ENCODE results near the gene PEX11G.
A peak's percentile ranks its signal among the peaks of the same experiment; 100 is the strongest.

DNA sequence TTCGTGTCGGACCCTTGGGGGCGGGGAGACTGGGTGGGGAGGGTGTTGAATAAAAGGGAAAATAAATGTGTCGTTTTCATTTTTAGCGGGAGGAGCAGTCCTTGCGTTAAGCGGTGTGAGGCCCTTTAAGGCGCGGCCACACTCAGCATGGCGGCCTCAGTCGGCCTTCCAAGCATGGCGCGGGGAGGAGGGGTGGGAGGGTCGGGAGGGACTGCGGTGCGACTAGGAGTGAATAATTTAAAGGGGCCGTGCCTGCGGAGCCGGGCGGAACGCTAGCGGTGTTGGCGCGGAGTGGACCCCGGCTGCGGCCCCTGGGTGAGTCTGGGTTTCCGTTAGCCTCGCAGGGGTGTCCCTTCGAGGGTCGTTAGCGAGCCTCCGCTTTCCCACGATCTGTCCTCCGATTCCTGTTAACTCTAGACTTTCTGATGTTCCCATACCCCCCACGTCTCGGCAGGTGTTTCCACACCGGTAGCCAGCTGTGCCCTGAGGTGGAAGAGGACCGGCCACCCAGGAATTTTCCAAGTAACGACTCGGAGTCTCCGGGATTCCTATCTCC, 45.2 kb upstream of the PEX11G start:
- TF ChIP-seq ZNF219 (CRISPR knock-in tag; IDR thresholded peaks at IDR 0.05; ENCODE audit: borderline replicate concordance) (no peak), KAT7 (CRISPR knock-in tag; IDR thresholded peaks at IDR 0.05; ENCODE audit: borderline replicate concordance) (no peak), JUN (CRISPR knock-in tag; IDR thresholded peaks at IDR 0.05) (no peak), SP1 (CRISPR knock-in tag; conservative IDR thresholded peaks at IDR 0.05) (0 out of 2 replicates have a peak, but pooled peaks have one; percentile 23), ZNF232 (CRISPR knock-in tag; IDR thresholded peaks at IDR 0.05) (no peak), TEAD4 (CRISPR knock-in tag; IDR thresholded peaks at IDR 0.05) (no peak), OVOL2 (CRISPR knock-in tag; IDR thresholded peaks at IDR 0.05; ENCODE audit: borderline replicate concordance) (no peak), JAZF1 (CRISPR knock-in tag; IDR thresholded peaks at IDR 0.05) (no peak), ESRRA (CRISPR knock-in tag; IDR thresholded peaks at IDR 0.05; ENCODE audit: borderline replicate concordance) (no peak), MAX (CRISPR knock-in tag; IDR thresholded peaks at IDR 0.05) (no peak), RELA (CRISPR knock-in tag; IDR thresholded peaks at IDR 0.05; ENCODE audit: borderline replicate concordance) (no peak)
- TF ChIP-seq, protein P1, sequence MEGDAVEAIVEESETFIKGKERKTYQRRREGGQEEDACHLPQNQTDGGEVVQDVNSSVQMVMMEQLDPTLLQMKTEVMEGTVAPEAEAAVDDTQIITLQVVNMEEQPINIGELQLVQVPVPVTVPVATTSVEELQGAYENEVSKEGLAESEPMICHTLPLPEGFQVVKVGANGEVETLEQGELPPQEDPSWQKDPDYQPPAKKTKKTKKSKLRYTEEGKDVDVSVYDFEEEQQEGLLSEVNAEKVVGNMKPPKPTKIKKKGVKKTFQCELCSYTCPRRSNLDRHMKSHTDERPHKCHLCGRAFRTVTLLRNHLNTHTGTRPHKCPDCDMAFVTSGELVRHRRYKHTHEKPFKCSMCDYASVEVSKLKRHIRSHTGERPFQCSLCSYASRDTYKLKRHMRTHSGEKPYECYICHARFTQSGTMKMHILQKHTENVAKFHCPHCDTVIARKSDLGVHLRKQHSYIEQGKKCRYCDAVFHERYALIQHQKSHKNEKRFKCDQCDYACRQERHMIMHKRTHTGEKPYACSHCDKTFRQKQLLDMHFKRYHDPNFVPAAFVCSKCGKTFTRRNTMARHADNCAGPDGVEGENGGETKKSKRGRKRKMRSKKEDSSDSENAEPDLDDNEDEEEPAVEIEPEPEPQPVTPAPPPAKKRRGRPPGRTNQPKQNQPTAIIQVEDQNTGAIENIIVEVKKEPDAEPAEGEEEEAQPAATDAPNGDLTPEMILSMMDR (IDR thresholded peaks at IDR 0.05), result no peak
- TF ChIP-seq, protein P2, sequence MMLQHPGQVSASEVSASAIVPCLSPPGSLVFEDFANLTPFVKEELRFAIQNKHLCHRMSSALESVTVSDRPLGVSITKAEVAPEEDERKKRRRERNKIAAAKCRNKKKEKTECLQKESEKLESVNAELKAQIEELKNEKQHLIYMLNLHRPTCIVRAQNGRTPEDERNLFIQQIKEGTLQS (CRISPR knock-in tag; conservative IDR thresholded peaks at IDR 0.05), result no peak
- TF ChIP-seq, protein P3, sequence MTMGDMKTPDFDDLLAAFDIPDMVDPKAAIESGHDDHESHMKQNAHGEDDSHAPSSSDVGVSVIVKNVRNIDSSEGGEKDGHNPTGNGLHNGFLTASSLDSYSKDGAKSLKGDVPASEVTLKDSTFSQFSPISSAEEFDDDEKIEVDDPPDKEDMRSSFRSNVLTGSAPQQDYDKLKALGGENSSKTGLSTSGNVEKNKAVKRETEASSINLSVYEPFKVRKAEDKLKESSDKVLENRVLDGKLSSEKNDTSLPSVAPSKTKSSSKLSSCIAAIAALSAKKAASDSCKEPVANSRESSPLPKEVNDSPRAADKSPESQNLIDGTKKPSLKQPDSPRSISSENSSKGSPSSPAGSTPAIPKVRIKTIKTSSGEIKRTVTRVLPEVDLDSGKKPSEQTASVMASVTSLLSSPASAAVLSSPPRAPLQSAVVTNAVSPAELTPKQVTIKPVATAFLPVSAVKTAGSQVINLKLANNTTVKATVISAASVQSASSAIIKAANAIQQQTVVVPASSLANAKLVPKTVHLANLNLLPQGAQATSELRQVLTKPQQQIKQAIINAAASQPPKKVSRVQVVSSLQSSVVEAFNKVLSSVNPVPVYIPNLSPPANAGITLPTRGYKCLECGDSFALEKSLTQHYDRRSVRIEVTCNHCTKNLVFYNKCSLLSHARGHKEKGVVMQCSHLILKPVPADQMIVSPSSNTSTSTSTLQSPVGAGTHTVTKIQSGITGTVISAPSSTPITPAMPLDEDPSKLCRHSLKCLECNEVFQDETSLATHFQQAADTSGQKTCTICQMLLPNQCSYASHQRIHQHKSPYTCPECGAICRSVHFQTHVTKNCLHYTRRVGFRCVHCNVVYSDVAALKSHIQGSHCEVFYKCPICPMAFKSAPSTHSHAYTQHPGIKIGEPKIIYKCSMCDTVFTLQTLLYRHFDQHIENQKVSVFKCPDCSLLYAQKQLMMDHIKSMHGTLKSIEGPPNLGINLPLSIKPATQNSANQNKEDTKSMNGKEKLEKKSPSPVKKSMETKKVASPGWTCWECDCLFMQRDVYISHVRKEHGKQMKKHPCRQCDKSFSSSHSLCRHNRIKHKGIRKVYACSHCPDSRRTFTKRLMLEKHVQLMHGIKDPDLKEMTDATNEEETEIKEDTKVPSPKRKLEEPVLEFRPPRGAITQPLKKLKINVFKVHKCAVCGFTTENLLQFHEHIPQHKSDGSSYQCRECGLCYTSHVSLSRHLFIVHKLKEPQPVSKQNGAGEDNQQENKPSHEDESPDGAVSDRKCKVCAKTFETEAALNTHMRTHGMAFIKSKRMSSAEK (CRISPR knock-in tag; IDR thresholded peaks at IDR 0.05; ENCODE audit: borderline replicate concordance), result no peak

Data from WTC11 (cell line).